Measurements from ENCODE around the gene EPS8.
A peak's percentile ranks its signal among the peaks of the same experiment; 100 is the strongest.

Gene EPS8

GRCh38 chr12:15592934-15593333, 196.3 kb downstream of the EPS8 start:
- 0 out of 2 replicates have a peak, but pooled peaks cover 3% of the 10 kb centered on the region for H3K4me1 ChIP-seq (ENCODE audit: low read length)
- no peaks in the 10 kb centered on the region for H3K27me3 ChIP-seq (replicated peaks; ENCODE audit: insufficient read depth, low read length)
- no peaks in the 10 kb centered on the region for H3K9me2 ChIP-seq (replicated peaks; ENCODE audit: insufficient read depth, low read length)
- H3K4me2 ChIP-seq (ENCODE audit: low read depth, low read length) = no peak overlapping the region
- TF ChIP-seq EZH2 (optimal IDR thresholded peaks at IDR 0.05; ENCODE audit: low read depth, low read length) (no peak), EZH2phosphoT487 (IDR thresholded peaks at IDR 0.05; ENCODE audit: low read length) (no peak)
- TF ChIP-seq, protein P1, sequence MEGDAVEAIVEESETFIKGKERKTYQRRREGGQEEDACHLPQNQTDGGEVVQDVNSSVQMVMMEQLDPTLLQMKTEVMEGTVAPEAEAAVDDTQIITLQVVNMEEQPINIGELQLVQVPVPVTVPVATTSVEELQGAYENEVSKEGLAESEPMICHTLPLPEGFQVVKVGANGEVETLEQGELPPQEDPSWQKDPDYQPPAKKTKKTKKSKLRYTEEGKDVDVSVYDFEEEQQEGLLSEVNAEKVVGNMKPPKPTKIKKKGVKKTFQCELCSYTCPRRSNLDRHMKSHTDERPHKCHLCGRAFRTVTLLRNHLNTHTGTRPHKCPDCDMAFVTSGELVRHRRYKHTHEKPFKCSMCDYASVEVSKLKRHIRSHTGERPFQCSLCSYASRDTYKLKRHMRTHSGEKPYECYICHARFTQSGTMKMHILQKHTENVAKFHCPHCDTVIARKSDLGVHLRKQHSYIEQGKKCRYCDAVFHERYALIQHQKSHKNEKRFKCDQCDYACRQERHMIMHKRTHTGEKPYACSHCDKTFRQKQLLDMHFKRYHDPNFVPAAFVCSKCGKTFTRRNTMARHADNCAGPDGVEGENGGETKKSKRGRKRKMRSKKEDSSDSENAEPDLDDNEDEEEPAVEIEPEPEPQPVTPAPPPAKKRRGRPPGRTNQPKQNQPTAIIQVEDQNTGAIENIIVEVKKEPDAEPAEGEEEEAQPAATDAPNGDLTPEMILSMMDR (IDR thresholded peaks at IDR 0.05; ENCODE audit: low read length) = no peak
- H3K9me3 ChIP-seq (replicated peaks; ENCODE audit: insufficient read depth, low read length) = no peaks in the 10 kb centered on the region
- no peaks in the 10 kb centered on the region for H3K36me3 ChIP-seq (replicated peaks; ENCODE audit: insufficient read depth, low read length)
- no peak overlapping the region for H3K27ac ChIP-seq (ENCODE audit: low read length)
- DNase-seq = no peak
- no peaks in the 10 kb centered on the region for H3K79me2 ChIP-seq (ENCODE audit: low read length)
- H3F3A ChIP-seq (ENCODE audit: insufficient read depth, low read length) = no peaks in the 10 kb centered on the region
- no peaks in the 10 kb centered on the region for H4K20me1 ChIP-seq (ENCODE audit: insufficient read depth, low read length)
- no peak overlapping the region for H2AFZ ChIP-seq (ENCODE audit: low read length)
- H3K9ac ChIP-seq (ENCODE audit: low read length) = no peak overlapping the region
- no peak overlapping the region for H3K4me3 ChIP-seq (ENCODE audit: low read length)

DNA sequence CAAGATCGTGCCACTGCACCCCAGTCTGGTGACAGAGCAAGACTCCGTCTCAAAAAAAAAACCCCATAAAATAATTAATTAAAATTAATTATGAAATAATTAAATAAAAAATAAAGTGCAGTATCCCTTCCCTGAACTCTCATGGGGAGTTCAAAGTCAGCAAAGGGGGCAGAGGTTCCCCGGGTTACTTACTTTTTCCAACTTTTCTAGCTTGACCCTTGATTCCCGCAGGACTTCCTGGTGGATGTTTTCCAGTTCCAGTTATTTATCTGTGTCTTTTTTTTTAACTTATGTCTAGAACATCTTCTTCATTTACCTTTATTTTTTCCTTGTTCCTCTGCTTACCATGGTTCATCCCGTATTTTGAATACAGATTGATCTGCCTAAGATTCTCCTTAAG, 197.4 kb downstream of the EPS8 start:
- Histone ChIP-seq H3K36me3 (replicated peaks; ENCODE audit: insufficient read depth, low read length) (no peaks in the 10 kb centered on the region), H3K9me3 (replicated peaks; ENCODE audit: insufficient read depth, low read length) (no peaks in the 10 kb centered on the region), H2AFZ (ENCODE audit: low read length) (no peak overlapping the region), H3K4me1 (ENCODE audit: low read length) (0 out of 2 replicates have a peak, but pooled peaks cover 3% of the 10 kb centered on the region), H3K27me3 (replicated peaks; ENCODE audit: insufficient read depth, low read length) (no peaks in the 10 kb centered on the region), H3K4me2 (ENCODE audit: low read depth, low read length) (no peak overlapping the region), H3F3A (ENCODE audit: insufficient read depth, low read length) (no peaks in the 10 kb centered on the region), H3K79me2 (ENCODE audit: low read length) (no peaks in the 10 kb centered on the region), H3K4me3 (ENCODE audit: low read length) (no peak overlapping the region), H4K20me1 (ENCODE audit: insufficient read depth, low read length) (no peaks in the 10 kb centered on the region), H3K9me2 (replicated peaks; ENCODE audit: insufficient read depth, low read length) (no peaks in the 10 kb centered on the region), H3K27ac (ENCODE audit: low read length) (no peak overlapping the region), H3K9ac (ENCODE audit: low read length) (no peak overlapping the region)
- no peak for DNase-seq
- TF ChIP-seq EZH2phosphoT487 (IDR thresholded peaks at IDR 0.05; ENCODE audit: low read length) (no peak), EZH2 (optimal IDR thresholded peaks at IDR 0.05; ENCODE audit: low read depth, low read length) (no peak)
- TF ChIP-seq, protein P1 (IDR thresholded peaks at IDR 0.05; ENCODE audit: low read length) = no peak

- no peaks in the 10 kb centered on the region for H3K36me3 ChIP-seq (replicated peaks; ENCODE audit: insufficient read depth, low read length)
- H3K4me2 ChIP-seq (ENCODE audit: low read depth, low read length) = peak overlapping the region; percentile 45
- 0 out of 2 replicates have a peak, but pooled peaks cover 3% of the 10 kb centered on the region for H3K4me1 ChIP-seq (ENCODE audit: low read length)
- no peak overlapping the region for H3K27ac ChIP-seq (ENCODE audit: low read length)
- H3F3A ChIP-seq (ENCODE audit: insufficient read depth, low read length) = no peaks in the 10 kb centered on the region
- peak overlapping the region; percentile 60 for H2AFZ ChIP-seq (ENCODE audit: low read length)
- H3K9me2 ChIP-seq (replicated peaks; ENCODE audit: insufficient read depth, low read length) = no peaks in the 10 kb centered on the region
- H3K9me3 ChIP-seq (replicated peaks; ENCODE audit: insufficient read depth, low read length) = no peaks in the 10 kb centered on the region
- peak; percentile 60 for DNase-seq
- TF ChIP-seq, protein P1 (IDR thresholded peaks at IDR 0.05; ENCODE audit: low read length) = peak; percentile 84
- TF ChIP-seq EZH2 (optimal IDR thresholded peaks at IDR 0.05; ENCODE audit: low read depth, low read length) (no peak), EZH2phosphoT487 (IDR thresholded peaks at IDR 0.05; ENCODE audit: low read length) (no peak)
- 0 out of 2 replicates have a peak overlapping the region, but pooled peaks have one; percentile 31 for H3K4me3 ChIP-seq (ENCODE audit: low read length)
- H3K79me2 ChIP-seq (ENCODE audit: low read length) = no peaks in the 10 kb centered on the region
- no peaks in the 10 kb centered on the region for H4K20me1 ChIP-seq (ENCODE audit: insufficient read depth, low read length)
- H3K9ac ChIP-seq (ENCODE audit: low read length) = no peak overlapping the region
- no peaks in the 10 kb centered on the region for H3K27me3 ChIP-seq (replicated peaks; ENCODE audit: insufficient read depth, low read length)
Measured at GRCh38 chr12:15590180-15590826, 198.9 kb downstream of the EPS8 start.

All from MM.1S (cell line).